H1 (cell line): ENCODE results near the gene PGAM5. TPM values are rescaled to one million over a fixed set of nuclear protein-coding genes. Genes with fewer than 3 reads are reported as not detected.

Experiments
- CBX5 ChIP-seq: fragments of 300-800, 300-1000 bp; sonication (generic); IDR thresholded peaks from 2 replicates; pipeline ENCODE4 v1.7.1; 2016; ENCODE audit warnings: antibody characterized with exemption, low read length, low read depth
- KDM4A ChIP-seq: IDR thresholded peaks from one replicate; pipeline ENCODE4 v1.7.1; 2012; ENCODE audit warnings: low read depth, mild to moderate bottlenecking, moderate library complexity, low read length, inconsistent platforms; ENCODE audit not compliant: severe bottlenecking
- POU5F1 ChIP-seq: IDR thresholded peaks from 2 replicates; pipeline ENCODE4 v1.6.1; 2011; ENCODE audit warnings: low read depth, mild to moderate bottlenecking, low read length, moderate library complexity
- polyA plus RNA-seq, 7 experiments: library from polyadenylated mRNA; depleted of rRNA in 3 of 7; stranded (reverse) in 5 of 7; unstranded in 2 of 7; fragments of >200 nt in 5 of 7; fragments of 200-250 nt in 2 of 7; gene quantifications; 1 replicate in 5 of 7; 2 replicates in 1 of 7; 4 replicates in 1 of 7; pipeline versions ENCODE4 v1.2.1 to v1.2.3, GENCODE V29; 2011 to 2013; ENCODE audit warnings: missing spikeins in 2 of 7, mixed read lengths in 2 of 7
- total RNA-seq: library from RNA; stranded (reverse); fragmentation: NEBNext Ultra II Directional; extraction: Animal tissue kit (Norgen Biotek cat#: 25700); gene quantifications from 2 replicates; pipeline ENCODE4 v1.2.1, GENCODE V29; 2021

PGAM5 gene
- total and polyA plus RNA-seq, 2 of the 8 experiments (the other 6 are each of a cell fraction or from before 2014, with no cell fraction given): 66.4 to 84.0 TPM

- TF ChIP-seq CBX5 (no peak), KDM4A (no peak), POU5F1 (no peak)
These were observed 19.1 kb downstream of the PGAM5 start (continued) for GRCh38 chr12:132729541-132730320.
